IMR-90 (cell line): Measurements from ENCODE around the gene CACNA2D3. TPM values are rescaled to one million over a fixed set of nuclear protein-coding genes. Genes with fewer than 3 reads are reported as not detected.

ENCODE experiments used
- ATAC-seq: fragments of 200-7000 bp; cut with Tn5 transposase; 2 replicates; pipeline ENCODE4 v1.9.1; 2020; ENCODE audit warnings: low read depth, mild to moderate bottlenecking, moderate library complexity
- BruUV-seq: library from RNA; stranded (reverse); fragments of 400-500 nt; replicated peaks from 2 replicates; lab custom pipeline; 2021; lab: Mats Ljungman, UMichigan
- CTCF ChIA-PET: fragments of 300-600 bp; formaldehyde crosslinking; extraction: SDS; loops from one replicate; lab custom pipeline; 2021; ENCODE audit warnings: antibody characterized with exemption; lab: Yijun Ruan, JAX
- POLR2A ChIA-PET: fragments of 300-600 bp; sonication (Branson Sonifier 250); formaldehyde crosslinking; loops from one replicate; lab custom pipeline; 2022; ENCODE audit warnings: antibody characterized with exemption; ENCODE audit not compliant: unreplicated experiment; lab: Charles Lee
- DNase-seq: peaks from one replicate; pipeline ENCODE4 v3.0.0; 2013
- H2AFZ ChIP-seq: replicated peaks from 2 replicates; pipeline ENCODE3; 2013; ENCODE audit warnings: low read length, mild to moderate bottlenecking; ENCODE audit not compliant: poor library complexity
- H2AK5ac ChIP-seq: 2 replicates; pipeline ENCODE4 v1.6.1; 2013; ENCODE audit warnings: low read depth, low read length, inconsistent platforms
- H2AK9ac ChIP-seq: replicated peaks from 2 replicates; pipeline ENCODE3; 2013; ENCODE audit warnings: mild to moderate bottlenecking, low read depth, low read length, moderate library complexity; ENCODE audit not compliant: poor library complexity
- H2BK120ac ChIP-seq: 2 replicates; pipeline ENCODE4 v1.6.1; 2013; ENCODE audit warnings: low read depth, low read length, inconsistent platforms
- H2BK15ac ChIP-seq: 3 replicates; pipeline ENCODE4 v1.6.1; 2013; ENCODE audit warnings: low read depth, low read length, inconsistent platforms
- H2BK20ac ChIP-seq: 2 replicates; pipeline ENCODE4 v1.6.1; 2013; ENCODE audit warnings: low read depth, mild to moderate bottlenecking, inconsistent platforms, low read length, moderate library complexity
- H2BK5ac ChIP-seq: 2 replicates; pipeline ENCODE4 v1.6.1; 2013; ENCODE audit warnings: mild to moderate bottlenecking, low read depth, low read length, inconsistent platforms; ENCODE audit not compliant: poor library complexity, severe bottlenecking
- H3K14ac ChIP-seq: replicated peaks from 2 replicates; pipeline ENCODE4 v1.6.1; 2013; ENCODE audit warnings: low read depth, low read length, inconsistent platforms
- H3K18ac ChIP-seq: 2 replicates; pipeline ENCODE4 v1.6.1; 2013; ENCODE audit warnings: low read depth, low read length, control low read depth
- H3K23ac ChIP-seq: 2 replicates; pipeline ENCODE4 v1.6.1; 2013; ENCODE audit warnings: low read depth, low read length, inconsistent platforms
- H3K27ac ChIP-seq: 2 replicates; pipeline ENCODE4 v1.5.1; 2013; ENCODE audit warnings: mild to moderate bottlenecking, control low read depth, low read length; ENCODE audit not compliant: insufficient read depth
- H3K27me3 ChIP-seq: 2 replicates; pipeline ENCODE4 v1.6.1; 2013; ENCODE audit warnings: low read length; ENCODE audit not compliant: control insufficient read depth, insufficient read depth
- H3K36me3 ChIP-seq: 2 replicates; pipeline ENCODE4 v1.6.1; 2013; ENCODE audit warnings: low read length, mixed read lengths; ENCODE audit not compliant: control insufficient read depth, insufficient read depth
- H3K4ac ChIP-seq: 2 replicates; pipeline ENCODE4 v1.6.1; 2013; ENCODE audit warnings: low read depth, low read length, inconsistent platforms
- H3K4me1 ChIP-seq: 2 replicates; pipeline ENCODE4 v1.6.1; 2013; ENCODE audit warnings: low read length, mixed read lengths; ENCODE audit not compliant: control insufficient read depth, insufficient read depth
- H3K4me2 ChIP-seq: 2 replicates; pipeline ENCODE4 v1.6.1; 2013; ENCODE audit warnings: low read depth, mild to moderate bottlenecking, control low read depth, low read length, moderate library complexity
- H3K4me3 ChIP-seq: 2 replicates; pipeline ENCODE4 v1.5.1; 2013; ENCODE audit warnings: low read depth, mild to moderate bottlenecking, control low read depth, low read length, moderate library complexity; ENCODE audit not compliant: insufficient read depth
- H3K56ac ChIP-seq: 2 replicates; pipeline ENCODE4 v1.6.1; 2013; ENCODE audit warnings: low read length, inconsistent platforms; ENCODE audit not compliant: insufficient read depth; ENCODE audit errors: extremely low read depth
- H3K79me1 ChIP-seq, 2 experiments: 2 replicates each; pipeline ENCODE4 v1.6.1; 2013; ENCODE audit warnings: low read length in 2 of 2, inconsistent platforms in 1 of 2, low read depth in 1 of 2
- H3K9ac ChIP-seq: 2 replicates; pipeline ENCODE4 v1.6.1; 2013; ENCODE audit warnings: low read depth, low read length, control low read depth
- H3K9me1 ChIP-seq: 2 replicates; pipeline ENCODE4 v1.6.1; 2013; ENCODE audit warnings: low read length, inconsistent platforms; ENCODE audit not compliant: insufficient read depth
- H3K9me3 ChIP-seq: 2 replicates; pipeline ENCODE4 v1.6.1; 2013; ENCODE audit warnings: low read length; ENCODE audit not compliant: control insufficient read depth, insufficient read depth
- H4K20me1 ChIP-seq: 2 replicates; pipeline ENCODE4 v1.6.1; 2013; ENCODE audit warnings: low read length, inconsistent platforms; ENCODE audit not compliant: insufficient read depth
- H4K5ac ChIP-seq: 2 replicates; pipeline ENCODE4 v1.6.1; 2013; ENCODE audit warnings: mild to moderate bottlenecking, low read depth, low read length, control low read depth
- H4K8ac ChIP-seq, 2 experiments: 2 replicates each; pipeline ENCODE4 v1.6.1; 2013; ENCODE audit warnings: low read depth in 2 of 2, low read length in 2 of 2, control low read depth in 1 of 2, inconsistent platforms in 1 of 2
- H4K91ac ChIP-seq: 2 replicates; pipeline ENCODE4 v1.6.1; 2013; ENCODE audit warnings: low read depth, low read length, inconsistent platforms; ENCODE audit not compliant: insufficient read depth
- FOS ChIP-seq: fragments of 150-350 bp; IDR thresholded peaks from 2 replicates; pipeline ENCODE4 v1.6.1; 2016; ENCODE audit warnings: low read depth, low read length
- MAFK ChIP-seq: IDR thresholded peaks from 2 replicates; pipeline ENCODE4 v1.6.1; 2012; ENCODE audit warnings: low read depth, low read length, improper control_type of control experiment
- RCOR1 ChIP-seq: IDR thresholded peaks from 2 replicates; pipeline ENCODE4 v1.6.1; 2012; ENCODE audit warnings: mild to moderate bottlenecking, low read length, improper control_type of control experiment; ENCODE audit not compliant: insufficient replicate concordance
- WGBS, 2 experiments: methylation state at CpG; one replicate each; pipeline versions ENCODE4 v1.1.5 to v1.1.7; 2013; ENCODE audit warnings: missing lambda C conversion rate in 2 of 2; ENCODE audit not compliant: insufficient read length in 1 of 2; ENCODE audit errors: extremely low coverage in 2 of 2; 5-methylcytosine and 5-hydroxymethylcytosine counted together
- dilution Hi-C: fragments of 300-500 bp; cut with HindIII; formaldehyde crosslinking; loops from one replicate; pipeline ENCODE4 v1.14.3; 2018; ENCODE audit warnings: low sequenced_read_pairs; ENCODE audit not compliant: unreplicated experiment
- in situ Hi-C: fragments of 300-500 bp; cut with MboI; formaldehyde crosslinking; loops from 3 replicates; pipeline ENCODE4 v1.14.3; 2019; ENCODE audit warnings: low sequenced_read_pairs, inconsistent platforms, mixed read lengths
- intact Hi-C: fragments of 100-400 bp; cut with micrococcal nuclease; formaldehyde crosslinking; loops from 2 replicates; pipeline ENCODE4 v1.10.0; 2022
- polyA plus RNA-seq, 3 experiments: library from polyadenylated mRNA; depleted of rRNA; stranded (reverse); fragments of >200 nt; gene quantifications; 2 replicates each; pipeline ENCODE4 v1.2.3, GENCODE V29; 2012; ENCODE audit warnings: low replicate concordance in 1 of 3
- total RNA-seq: library from RNA; depleted of rRNA; stranded (reverse); fragments of >200 nt; gene quantifications from 2 replicates; pipeline ENCODE4 v1.2.3, GENCODE V29; 2012

CACNA2D3 gene
- total and polyA plus RNA-seq, 2 of the 4 experiments (the other 2 are of a cell fraction), result 0.36 to 0.41 TPM

GRCh38 chr3:54691289-54691771, 569.0 kb downstream of the CACNA2D3 start:
- H3K18ac ChIP-seq, result no peak overlapping the region
- H3K27me3 ChIP-seq, result no peaks in the 10 kb centered on the region
- ChIA-PET POLR2A (interaction anchor here (0.5 kb wide), 1 partner anchor 12 kb away, joined by 10 read pairs; no protein-coding TSS in a partner anchor), CTCF (interaction anchor here (0.6 to 0.9 kb wide), 2 partner anchors 12 to 858 kb away, joined by 3 to 5 read pairs; no protein-coding TSS in a partner anchor)
- dilution Hi-C loops (no loop called here), intact Hi-C loops (no loop called here), in situ Hi-C loops (no loop called here)
- no peak overlapping the region for H2BK120ac ChIP-seq
- BruUV-seq, result no TSS peak
- no peak overlapping the region for H4K91ac ChIP-seq
- peaks cover 2% of the 10 kb centered on the region; the same call in 1 of the 2 replicates for H3K4me1 ChIP-seq
- no peak overlapping the region for H4K8ac ChIP-seq
- WGBS, 2 experiments, result no CpG with 5 or more reads among the region's 2 CpGs
- H3K9me1 ChIP-seq, result no peaks in the 10 kb centered on the region
- no peaks in the 10 kb centered on the region for H3K36me3 ChIP-seq
- peak; percentile 49 for DNase-seq
- no peak overlapping the region for H2AK9ac ChIP-seq
- no peak overlapping the region for H3K27ac ChIP-seq
- peak; percentile 57 for ATAC-seq
- H2AFZ ChIP-seq, result no peak overlapping the region
- no peak overlapping the region for H2BK20ac ChIP-seq
- TF ChIP-seq FOS (peak; percentile 23; the same call in 1 of the 2 replicates), RCOR1 (no peak), MAFK (no peak)
- no peaks in the 10 kb centered on the region for H3K79me1 ChIP-seq
- H2BK5ac ChIP-seq, result no peak overlapping the region
- H3K23ac ChIP-seq, result no peak overlapping the region
- no peak overlapping the region for H2AK5ac ChIP-seq
- no peak overlapping the region for H3K4me3 ChIP-seq
- no peak overlapping the region for H3K56ac ChIP-seq
- H4K20me1 ChIP-seq, result no peaks in the 10 kb centered on the region
- H3K9ac ChIP-seq, result no peak overlapping the region
- H3K14ac ChIP-seq, result no peak overlapping the region
- H2BK15ac ChIP-seq, result no peak overlapping the region
- H3K9me3 ChIP-seq, result no peaks in the 10 kb centered on the region
- no peak overlapping the region for H3K4ac ChIP-seq
- no peak overlapping the region for H3K4me2 ChIP-seq
- no peak overlapping the region for H4K5ac ChIP-seq
